Tibial nerve (tissue), 4 donors: ENCODE results near the gene GIT1. TPM values are rescaled to one million over a fixed set of nuclear protein-coding genes. Genes with fewer than 3 reads are reported as not detected.

ENCODE experiments used
- DNase-seq, 2 donors: peaks; one replicate each; pipeline ENCODE4 v3.0.0-alpha.2; 2019; ENCODE audit warnings: low spot score in 2 of 2
- H3K27ac ChIP-seq, 4 donors: fragments of 200-600 bp; sonication (generic) in 3 of 4; one replicate each; pipeline ENCODE4 v1.5.1; 2017 to 2019; ENCODE audit warnings: mild to moderate bottlenecking in 1 of 4
- H3K27me3 ChIP-seq, 2 donors: fragments of 200-600 bp; sonication (generic) in 1 of 2; one replicate each; pipeline versions ENCODE4 v1.5.1 to v1.6.0; 2017 to 2019
- H3K36me3 ChIP-seq, 3 donors: fragments of 200-600 bp; sonication (generic); one replicate each; pipeline ENCODE4 v1.5.1; 2018 to 2019
- H3K4me1 ChIP-seq, 4 donors: fragments of 200-600 bp; sonication (generic) in 3 of 4; one replicate each; pipeline ENCODE4 v1.5.1; 2017 to 2019
- H3K4me3 ChIP-seq, 4 donors: fragments of 200-600 bp; sonication (generic) in 3 of 4; one replicate each; pipeline ENCODE4 v1.5.1; 2017 to 2019; ENCODE audit warnings: mild to moderate bottlenecking in 1 of 4, moderate library complexity in 1 of 4
- H3K9me3 ChIP-seq, 4 donors: fragments of 200-600 bp; sonication (generic) in 3 of 4; one replicate each; pipeline ENCODE4 v1.5.1; 2017 to 2019
- CTCF ChIP-seq, 5 experiments: fragments of 200-600 bp in 3 of 5; fragments of 450-650 bp in 2 of 5; sonication (generic) in 3 of 5; IDR thresholded peaks; one replicate each; pipeline ENCODE4 v1.5.1; 2016 to 2019; ENCODE audit warnings: antibody characterized with exemption in 5 of 5, mild to moderate bottlenecking in 3 of 5, moderate library complexity in 2 of 5
- EP300 ChIP-seq, 2 donors: sonication (generic); formaldehyde crosslinking; IDR thresholded peaks; one replicate each; pipeline ENCODE4 v1.6.1; 2017; ENCODE audit warnings: antibody characterized with exemption in 2 of 2, mild to moderate bottlenecking in 1 of 2
- POLR2A ChIP-seq, 2 donors: fragments of 450-650 bp; IDR thresholded peaks; one replicate each; pipeline ENCODE4 v1.6.1; 2017; ENCODE audit warnings: antibody characterized with exemption in 2 of 2, mild to moderate bottlenecking in 2 of 2, moderate library complexity in 2 of 2
- WGBS, 2 donors: methylation state at CpG; one replicate each; pipeline ENCODE4 v1.1.5; 2018; 5-methylcytosine and 5-hydroxymethylcytosine counted together
- total RNA-seq, 4 donors: library from RNA; depleted of rRNA; stranded (reverse); fragments of >200 nt; gene quantifications; one replicate each; pipeline ENCODE4 v1.1.0, GENCODE V29; 2016

GIT1 gene
- total RNA-seq, 4 donors from 2014 or later = 51.3 to 100 (median 89.7) TPM

GRCh38 chr17:29582772-29583171 is 6.7 kb downstream of the GIT1 start:
- DNase-seq = no peak
- 71 to 83% methylated on average over 11 of the region's 13 CpGs for WGBS, 2 donors
- H3K27ac ChIP-seq = peak overlapping the region; percentile 58 to 95 (median 86)
- TF ChIP-seq POLR2A (IDR thresholded peaks at IDR 0.05) (no peak), CTCF (IDR thresholded peaks at IDR 0.05) (no peak)
- H3K4me3 ChIP-seq = no peak overlapping the region
- peaks cover 3 to 48% (median 12%) of the 10 kb centered on the region in 3 donors for H3K36me3 ChIP-seq
- no peaks in the 10 kb centered on the region for H3K9me3 ChIP-seq
- H3K27me3 ChIP-seq = no peaks in the 10 kb centered on the region
- peaks cover 0 to 98% (median 45%) of the 10 kb centered on the region in 4 donors for H3K4me1 ChIP-seq

GRCh38 chr17:29582254-29582765 is 7.1 kb downstream of the GIT1 start:
- H3K27ac ChIP-seq = peak overlapping the region; percentile 58 to 95 (median 86)
- 62 to 70% methylated on average over 10 of the region's 10 CpGs for WGBS, 2 donors
- DNase-seq = no peak
- no peaks in the 10 kb centered on the region for H3K27me3 ChIP-seq
- H3K4me3 ChIP-seq = no peak overlapping the region
- H3K36me3 ChIP-seq = peaks cover 3 to 52% (median 12%) of the 10 kb centered on the region in 3 donors
- TF ChIP-seq CTCF (IDR thresholded peaks at IDR 0.05) (no peak), EP300 (IDR thresholded peaks at IDR 0.05) (no peak), POLR2A (IDR thresholded peaks at IDR 0.05) (no peak)
- H3K9me3 ChIP-seq = no peaks in the 10 kb centered on the region
- H3K4me1 ChIP-seq = peaks cover 0 to 98% (median 44%) of the 10 kb centered on the region in 4 donors

GRCh38 chr17:29581583-29582253 is 7.7 kb downstream of the GIT1 start:
- Histone ChIP-seq H3K36me3 (peaks cover 3 to 58% (median 18%) of the 10 kb centered on the region in 3 donors), H3K27ac (peak overlapping the region; percentile 49 to 95 (median 86)), H3K4me1 (peaks cover 0 to 94% (median 43%) of the 10 kb centered on the region in 4 donors), H3K4me3 (no peak overlapping the region), H3K9me3 (no peaks in the 10 kb centered on the region), H3K27me3 (no peaks in the 10 kb centered on the region)
- DNase-seq = no peak
- TF ChIP-seq EP300 (IDR thresholded peaks at IDR 0.05) (no peak), POLR2A (IDR thresholded peaks at IDR 0.05) (no peak), CTCF (IDR thresholded peaks at IDR 0.05) (no peak)
- WGBS, 2 donors = 83 to 93% methylated on average over 3 to 17 of the region's 20 CpGs

- no peak overlapping the region for H3K4me3 ChIP-seq
- H3K27ac ChIP-seq = peak overlapping the region in 3 of 4 donors; percentile 49 to 95 (median 93)
- DNase-seq = peak; percentile 83 to 91
- WGBS, 2 donors = 53 to 77% methylated on average over 9 to 15 of the region's 15 CpGs
- peaks cover 0 to 78% (median 30%) of the 10 kb centered on the region in 4 donors for H3K4me1 ChIP-seq
- no peaks in the 10 kb centered on the region for H3K27me3 ChIP-seq
- TF ChIP-seq CTCF (IDR thresholded peaks at IDR 0.05) (peak; percentile 81 to 98 (median 85)), POLR2A (IDR thresholded peaks at IDR 0.05) (no peak), EP300 (IDR thresholded peaks at IDR 0.05) (peak in 1 of 2 donors; percentile 79)
- H3K36me3 ChIP-seq = peaks cover 3 to 74% (median 26%) of the 10 kb centered on the region in 3 donors
- H3K9me3 ChIP-seq = no peaks in the 10 kb centered on the region
These were observed 9.3 kb downstream of the GIT1 start for GRCh38 chr17:29579866-29580771.
